Chondrocyte (in vitro differentiated cells): ENCODE results near the gene FBLN5. TPM values are rescaled to one million over a fixed set of nuclear protein-coding genes. Genes with fewer than 3 reads are reported as not detected.
"Not testable (repeated sequence)": the region's sequence is repeated elsewhere in the genome, so short reads cannot be mapped to it uniquely, and the experiment has no call there.

ENCODE experiments used
- DNase-seq: peaks from one replicate; pipeline ENCODE4 v3.0.0; 2021; ENCODE audit warnings: mixed read lengths, low spot score
- H3K27ac Mint-ChIP-seq: one replicate; pipeline ENCODE4 v1.8.0; 2021; ENCODE audit warnings: mild to moderate bottlenecking, moderate library complexity, mixed read lengths; ENCODE audit not compliant: unreplicated experiment
- H3K27me3 Mint-ChIP-seq: 2 replicates; pipeline ENCODE4 v1.8.0; 2021; ENCODE audit warnings: low read depth, mixed read lengths
- H3K36me3 Mint-ChIP-seq: 2 replicates; pipeline ENCODE4 v1.8.0; 2021; ENCODE audit warnings: low read depth, mixed read lengths
- H3K4me1 Mint-ChIP-seq: 2 replicates; pipeline ENCODE4 v1.8.0; 2021; ENCODE audit warnings: low read depth, mild to moderate bottlenecking, mixed read lengths
- H3K4me3 Mint-ChIP-seq: one replicate; pipeline ENCODE4 v1.8.0; 2021; ENCODE audit warnings: mild to moderate bottlenecking, moderate library complexity, mixed read lengths; ENCODE audit not compliant: unreplicated experiment
- H3K9me3 Mint-ChIP-seq: 2 replicates; pipeline ENCODE4 v1.8.0; 2021; ENCODE audit warnings: low read depth, mixed read lengths
- total RNA-seq: library from RNA; stranded (reverse); gene quantifications from 3 replicates; pipeline ENCODE4 v1.2.1, GENCODE V29; 2021
- TF ChIP-seq, protein P1 (sequence below): fragments of 200-600 bp; sonication (generic); IDR thresholded peaks from 2 replicates; pipeline ENCODE4 v1.5.0; 2021; ENCODE audit warnings: antibody characterized with exemption, mild to moderate bottlenecking, moderate library complexity

Gene FBLN5
- total RNA-seq, 1 donor from 2014 or later, result 1,232 TPM

DNA sequence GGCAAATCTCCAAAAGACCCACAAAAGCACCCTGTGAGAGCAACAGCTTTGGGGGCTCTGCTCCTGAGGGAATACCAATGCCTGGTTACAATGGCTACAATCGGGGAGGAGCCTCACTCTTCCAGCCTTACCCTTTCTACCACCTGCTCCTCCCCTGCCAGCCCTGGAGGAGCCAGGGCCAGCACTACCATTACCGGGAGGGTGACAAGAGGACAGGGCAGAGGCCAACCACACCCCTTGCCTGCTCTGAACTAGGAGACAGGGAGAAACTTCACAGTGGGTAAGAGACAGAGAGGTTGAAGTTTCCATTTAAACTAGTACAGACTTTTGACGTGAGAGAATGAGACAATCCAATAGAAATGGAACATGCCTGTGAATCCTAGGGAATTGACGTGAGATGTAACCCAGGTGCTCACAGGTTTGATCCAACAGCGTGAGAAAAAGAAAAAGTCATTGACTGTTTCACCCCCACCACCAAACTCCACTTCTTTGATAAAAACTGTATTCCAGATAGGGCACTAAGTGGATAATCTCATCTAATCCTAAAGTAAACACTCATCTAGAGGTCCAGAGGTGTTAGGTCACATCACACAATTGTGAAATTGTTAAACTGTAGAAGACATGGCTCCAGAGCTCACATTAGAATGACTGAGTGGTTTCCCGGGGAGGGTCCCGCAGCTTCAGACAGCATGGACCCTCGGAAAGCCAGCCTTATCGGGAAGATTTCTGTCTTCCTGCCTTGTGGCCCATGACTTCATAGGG, 71.8 kb downstream of the FBLN5 start:
- H3K27me3 Mint-ChIP-seq, result no peaks in the 10 kb centered on the region
- no peak overlapping the region for H3K4me3 Mint-ChIP-seq
- peak overlapping the region; percentile 12 for H3K27ac Mint-ChIP-seq
- peaks cover 30% of the 10 kb centered on the region for H3K4me1 Mint-ChIP-seq
- TF ChIP-seq, protein P1, sequence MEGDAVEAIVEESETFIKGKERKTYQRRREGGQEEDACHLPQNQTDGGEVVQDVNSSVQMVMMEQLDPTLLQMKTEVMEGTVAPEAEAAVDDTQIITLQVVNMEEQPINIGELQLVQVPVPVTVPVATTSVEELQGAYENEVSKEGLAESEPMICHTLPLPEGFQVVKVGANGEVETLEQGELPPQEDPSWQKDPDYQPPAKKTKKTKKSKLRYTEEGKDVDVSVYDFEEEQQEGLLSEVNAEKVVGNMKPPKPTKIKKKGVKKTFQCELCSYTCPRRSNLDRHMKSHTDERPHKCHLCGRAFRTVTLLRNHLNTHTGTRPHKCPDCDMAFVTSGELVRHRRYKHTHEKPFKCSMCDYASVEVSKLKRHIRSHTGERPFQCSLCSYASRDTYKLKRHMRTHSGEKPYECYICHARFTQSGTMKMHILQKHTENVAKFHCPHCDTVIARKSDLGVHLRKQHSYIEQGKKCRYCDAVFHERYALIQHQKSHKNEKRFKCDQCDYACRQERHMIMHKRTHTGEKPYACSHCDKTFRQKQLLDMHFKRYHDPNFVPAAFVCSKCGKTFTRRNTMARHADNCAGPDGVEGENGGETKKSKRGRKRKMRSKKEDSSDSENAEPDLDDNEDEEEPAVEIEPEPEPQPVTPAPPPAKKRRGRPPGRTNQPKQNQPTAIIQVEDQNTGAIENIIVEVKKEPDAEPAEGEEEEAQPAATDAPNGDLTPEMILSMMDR, result no peak
- DNase-seq, result no peak
- H3K36me3 Mint-ChIP-seq, result peaks cover 81% of the 10 kb centered on the region
- H3K9me3 Mint-ChIP-seq, result no peaks in the 10 kb centered on the region

DNA sequence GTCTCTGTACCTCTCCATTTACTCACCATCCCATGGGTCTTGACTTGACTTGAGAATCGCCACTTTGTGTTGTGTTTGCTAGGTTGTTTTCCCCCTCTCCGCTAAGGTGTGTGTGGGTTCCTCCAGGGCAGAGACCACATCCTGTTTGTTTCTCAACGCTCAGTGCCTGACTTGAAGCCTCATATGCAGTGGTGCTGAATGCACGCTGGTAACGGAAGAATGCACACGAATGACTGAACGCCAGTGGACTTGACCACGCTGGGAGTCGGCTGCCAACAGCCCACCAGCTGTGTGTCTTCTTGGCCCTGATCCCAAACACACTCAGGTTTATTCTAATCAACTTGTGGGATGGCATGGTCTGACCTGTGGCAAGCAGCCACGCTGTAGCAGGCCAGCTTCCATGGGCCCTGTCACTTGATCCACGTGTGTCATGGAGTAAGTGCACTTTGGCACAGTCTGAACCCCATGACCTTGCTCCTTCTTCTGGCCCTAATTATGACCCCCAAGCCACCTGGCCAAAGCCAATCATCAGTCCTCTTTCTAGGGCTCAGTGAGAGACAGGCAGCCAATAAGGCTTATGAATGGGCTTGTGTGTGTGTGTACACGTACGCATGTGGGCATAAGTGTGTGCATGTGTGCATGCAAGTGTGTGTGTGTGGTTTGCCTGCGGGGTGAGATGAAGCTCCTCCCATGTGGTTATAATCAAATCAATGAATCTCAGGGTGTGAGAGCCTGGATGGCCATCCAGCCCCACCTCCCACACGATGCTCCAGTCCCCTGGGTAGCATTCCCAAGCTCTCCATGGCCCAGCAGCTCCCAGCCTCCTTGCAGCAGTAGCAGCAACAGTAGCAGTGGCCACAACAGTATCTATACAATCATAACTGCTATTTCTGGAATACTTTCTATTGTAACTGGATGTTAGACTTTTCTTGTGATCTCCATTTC, 73.8 kb downstream of the FBLN5 start:
- Mint-ChIP-seq H3K9me3 (no peaks in the 10 kb centered on the region), H3K4me3 (no peak overlapping the region), H3K36me3 (peaks cover 83% of the 10 kb centered on the region), H3K4me1 (peaks cover 49% of the 10 kb centered on the region), H3K27me3 (no peaks in the 10 kb centered on the region), H3K27ac (peak overlapping the region; percentile 69)
- TF ChIP-seq, protein P1, result no peak
- no peak for DNase-seq

DNA sequence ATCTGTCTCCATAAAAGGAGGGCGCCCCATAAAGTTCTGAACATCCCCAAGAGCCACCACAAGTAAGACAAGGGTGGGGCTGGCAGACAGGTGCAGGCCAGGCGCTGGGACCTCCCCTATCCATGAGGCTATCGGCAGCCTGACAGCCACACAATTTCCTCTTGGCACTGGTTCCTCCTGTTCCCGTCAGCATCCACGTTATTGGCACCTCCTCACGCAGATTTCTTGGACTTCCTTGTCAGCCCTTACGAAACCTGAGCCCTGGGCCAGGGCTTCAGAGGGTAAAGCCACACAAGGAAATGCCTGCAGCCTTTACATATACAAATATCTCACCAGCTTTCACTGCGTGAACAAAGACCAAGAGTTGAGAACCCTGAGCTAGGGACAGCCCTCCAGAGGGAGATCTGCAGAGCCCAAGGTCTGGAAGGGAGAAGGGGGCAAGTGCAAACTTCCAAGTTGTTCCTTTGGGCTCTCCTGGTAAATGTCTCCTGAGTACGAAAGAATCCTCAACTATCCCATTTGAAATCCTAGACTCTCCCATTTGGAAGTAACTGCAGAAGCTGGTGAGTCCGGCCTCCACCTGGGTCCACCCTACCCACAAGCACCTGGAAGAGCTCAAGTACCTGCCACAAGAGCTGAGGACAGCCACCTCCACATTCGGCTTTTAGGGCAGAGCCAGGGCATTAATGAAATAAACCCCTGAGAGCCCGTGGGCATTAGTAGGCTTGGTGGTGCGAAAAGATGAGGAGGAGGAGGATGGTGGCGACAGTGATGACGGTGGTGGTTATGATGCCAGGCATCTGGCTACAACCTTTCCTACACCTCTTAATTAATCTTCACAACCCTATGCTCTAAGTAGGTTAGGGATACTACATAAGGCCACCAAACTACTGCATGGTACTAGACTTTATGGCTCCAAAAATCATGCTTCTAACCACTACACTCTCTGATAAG, 74.7 kb downstream of the FBLN5 start:
- Mint-ChIP-seq H3K27me3 (no peaks in the 10 kb centered on the region), H3K9me3 (no peaks in the 10 kb centered on the region), H3K4me3 (no peak overlapping the region), H3K27ac (peak overlapping the region; percentile 49), H3K4me1 (peaks cover 51% of the 10 kb centered on the region), H3K36me3 (peaks cover 81% of the 10 kb centered on the region)
- no peak for DNase-seq
- TF ChIP-seq, protein P1, result no peak

DNA sequence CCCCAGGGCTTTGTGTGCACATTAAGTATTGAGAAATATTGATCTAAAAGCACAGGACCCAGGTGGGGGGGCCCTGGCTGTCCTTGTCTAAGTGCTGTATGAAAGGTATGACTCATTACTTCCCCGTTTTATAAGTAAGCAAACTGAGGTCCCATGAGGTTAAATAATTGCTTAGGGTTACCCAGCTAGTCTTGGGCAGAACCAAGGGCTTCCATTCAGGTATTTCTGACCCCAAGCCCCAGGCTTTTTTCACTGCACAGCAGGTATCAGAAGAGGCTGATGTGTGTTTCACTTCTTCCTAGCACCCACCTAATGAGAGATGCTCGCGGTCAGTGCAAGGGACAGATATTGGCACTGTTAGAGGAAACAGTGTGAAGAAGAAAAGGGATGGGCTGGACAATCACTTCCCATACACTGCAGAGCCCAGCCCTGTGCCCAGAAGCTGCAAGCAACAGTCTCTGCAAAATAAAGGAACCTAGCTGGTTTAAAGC, 75.4 kb downstream of the FBLN5 start:
- Mint-ChIP-seq H3K4me3 (no peak overlapping the region), H3K36me3 (peaks cover 81% of the 10 kb centered on the region), H3K27me3 (no peaks in the 10 kb centered on the region), H3K27ac (peak overlapping the region; percentile 57), H3K9me3 (no peaks in the 10 kb centered on the region), H3K4me1 (peaks cover 57% of the 10 kb centered on the region)
- TF ChIP-seq, protein P1, result no peak
- DNase-seq, result no peak

DNA sequence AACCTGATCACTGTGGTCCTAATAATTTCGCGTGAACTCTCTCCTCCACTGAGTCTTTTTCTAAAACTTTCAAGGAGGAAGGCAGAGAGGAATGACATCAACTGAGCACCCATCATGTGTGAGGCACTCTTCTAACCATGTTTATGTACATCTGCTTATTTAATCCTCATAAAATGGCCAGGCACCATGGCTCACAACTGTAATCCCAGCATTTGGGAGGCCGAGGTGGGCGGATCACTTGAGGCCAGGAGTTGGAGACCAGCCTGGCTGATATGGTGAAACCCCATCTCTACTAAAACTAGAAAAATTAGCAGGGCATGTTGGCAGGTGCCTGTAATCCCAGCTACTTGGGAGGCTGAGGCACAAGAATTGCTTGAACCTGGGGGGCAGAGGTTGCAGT, 76.1 kb downstream of the FBLN5 start:
- DNase-seq, H3K27me3 Mint-ChIP-seq, H3K9me3 Mint-ChIP-seq, H3K4me3 Mint-ChIP-seq: not testable (repeated sequence)
- peaks cover 64% of the 10 kb centered on the region for H3K4me1 Mint-ChIP-seq
- peak overlapping the region; percentile 17 for H3K27ac Mint-ChIP-seq
- peaks cover 78% of the 10 kb centered on the region for H3K36me3 Mint-ChIP-seq
